GM12874 (cell line): Measurements from ENCODE around the gene JSRP1.

Source experiments
- CTCF ChIP-seq: IDR thresholded peaks from 2 replicates; pipeline ENCODE4 v1.5.1; 2011; ENCODE audit warnings: low read depth, mild to moderate bottlenecking, control low read depth, low read length, moderate library complexity; ENCODE audit not compliant: insufficient read depth

The JSRP1 gene

GRCh38 chr19:2255982-2256685, at the start of gene JSRP1:
Gene JSRP1 (minus strand): TSS chr19:2256417. CDS start chr19:2255314, 1,103 bp downstream.
- TF ChIP-seq CTCF, result no peak

GRCh38 chr19:2305452-2306280, 49.4 kb upstream of the JSRP1 start:
- TF ChIP-seq CTCF, result no peak

GRCh38 chr19:2303211-2303798, 47.1 kb upstream of the JSRP1 start:
- no peak for TF ChIP-seq CTCF

GRCh38 chr19:2302319-2303210, 46.3 kb upstream of the JSRP1 start:
- no peak for TF ChIP-seq CTCF

- no peak for TF ChIP-seq CTCF
Observed at GRCh38 chr19:2300533-2300932, 44.3 kb upstream of the JSRP1 start.

- no peak for TF ChIP-seq CTCF
Observed at GRCh38 chr19:2296141-2296540, 39.9 kb upstream of the JSRP1 start.
